Omental fat pad (tissue), 4 donors: ENCODE data around the gene PRPH. TPM values are rescaled to one million over a fixed set of nuclear protein-coding genes. Genes with fewer than 3 reads are reported as not detected.

ENCODE experiments used
- ATAC-seq: fragments of 150-250 bp; one replicate; pipeline ENCODE4 v1.9.1; 2016; ENCODE audit warnings: mild to moderate bottlenecking, moderate library complexity; ENCODE audit not compliant: low FRiP score
- DNase-seq: peaks from one replicate; pipeline ENCODE4 v3.0.0-alpha.2; 2019; ENCODE audit warnings: low spot score
- CTCF ChIP-seq, 3 donors: fragments of 450-650 bp; IDR thresholded peaks; one replicate each; pipeline ENCODE4 v1.5.1; 2016 to 2017; ENCODE audit warnings: antibody characterized with exemption in 3 of 3, mild to moderate bottlenecking in 3 of 3, moderate library complexity in 2 of 3
- total RNA-seq, 4 donors: library from RNA; depleted of rRNA; stranded (reverse); fragments of >200 nt; gene quantifications; one replicate each; pipeline ENCODE4 v1.1.0, GENCODE V29; 2016

Gene PRPH
- total RNA-seq, 4 donors from 2014 or later: 1.3 to 4.4 (median 2.7) TPM

- TF ChIP-seq CTCF (IDR thresholded peaks at IDR 0.05): no peak
- DNase-seq: no peak
- ATAC-seq: no peak
Measured at GRCh38 chr12:49346659-49347310, 51.8 kb downstream of the PRPH start, which contains the start of gene DNAJC22. Gene DNAJC22 (plus strand): TSS chr12:49346888. CDS start chr12:49348873, 1,985 bp downstream.

GRCh38 chr12:49347311-49348193 is 52.6 kb downstream of the PRPH start:
- peak in 1 of 3 donors; percentile 89 for TF ChIP-seq CTCF (IDR thresholded peaks at IDR 0.05)
- DNase-seq: no peak
- peak; percentile 80 for ATAC-seq

Other genes with a start within 250 kb of the PRPH start
- 10 to 100 TPM; 31.2 to 87.0 (median 49.0) TPM for gene KMT2D, start 234.4 kb upstream of the PRPH start, total RNA-seq
- gene RHEBL1, start 225.2 kb upstream of the PRPH start, total RNA-seq: under 1 TPM in 1 of 4 donors, not detected in 3; 0.96 TPM
- 1 to 10 TPM in 2 of 4 donors, under 1 TPM in 2; 0.72 to 2.0 (median 1.3) TPM for gene DHH, start 200.3 kb upstream of the PRPH start, total RNA-seq
- 10 to 100 TPM; 23.2 to 68.4 (median 37.8) TPM for gene LMBR1L, start 184.3 kb upstream of the PRPH start, total RNA-seq
- gene TUBA1B, start 163.8 kb upstream of the PRPH start, total RNA-seq: 1,000 to 10,000 TPM in 1 of 4 donors, 100 to 1,000 TPM in 3; 608 to 1,018 (median 745) TPM
- 100 to 1,000 TPM; 145 to 210 (median 159) TPM for gene TUBA1A, start 106.1 kb upstream of the PRPH start, total RNA-seq
- 100 to 1,000 TPM in 3 of 4 donors, 10 to 100 TPM in 1; 67.8 to 649 (median 241) TPM for gene TUBA1C, start 30.1 kb upstream of the PRPH start, total RNA-seq
- gene TROAP, start 28.1 kb downstream of the PRPH start, total RNA-seq: 1 to 10 TPM in 1 of 4 donors, under 1 TPM in 1, not detected in 2; 0.37 to 1.6 TPM
- 1 to 10 TPM in 1 of 4 donors, under 1 TPM in 1, not detected in 2; 0.65 to 1.1 TPM for gene C1QL4, start 42.0 kb downstream of the PRPH start, total RNA-seq
- 1 to 10 TPM in 3 of 4 donors, not detected in 1; 1.8 to 9.2 (median 3.0) TPM for gene DNAJC22, start 51.7 kb downstream of the PRPH start, total RNA-seq
- gene SPATS2, start 72.3 kb downstream of the PRPH start, total RNA-seq: 10 to 100 TPM in 2 of 4 donors, 1 to 10 TPM in 2; 8.0 to 16.2 (median 9.7) TPM
- 1 to 10 TPM in 1 of 4 donors, under 1 TPM in 3; 0.63 to 1.7 (median 0.79) TPM for gene KCNH3, start 243.9 kb downstream of the PRPH start, total RNA-seq